HCT116 (cell line): ENCODE results near the gene CALCB. TPM values are rescaled to one million over a fixed set of nuclear protein-coding genes. Genes with fewer than 3 reads are reported as not detected.

Experiments
- ATAC-seq: fragments of 200-7000 bp; cut with Tn5 transposase; 2 replicates; pipeline ENCODE4 v1.9.1; 2020; ENCODE audit warnings: mild to moderate bottlenecking, moderate library complexity
- BruUV-seq: library from RNA; stranded (reverse); fragments of 400-500 nt; replicated peaks from 2 replicates; lab custom pipeline; 2021; lab: Mats Ljungman, UMichigan
- CTCF ChIA-PET: fragments of 300-600 bp; sonication (Branson Sonifier 250); formaldehyde crosslinking; loops from one replicate; lab custom pipeline; 2021; ENCODE audit warnings: antibody characterized with exemption; lab: Charles Lee
- POLR2A ChIA-PET: fragments of 300-600, 350-600 bp; sonication (Branson Sonifier 250); formaldehyde crosslinking; loops from one replicate; lab custom pipeline; 2021; ENCODE audit warnings: antibody characterized with exemption; lab: Charles Lee
- RAD21 ChIA-PET, 2 experiments: fragments of 300-600 bp; sonication (Branson Sonifier 250); formaldehyde crosslinking; loops; one replicate each; lab custom pipeline; 2023; ENCODE audit warnings: low total read pairs in 2 of 2; ENCODE audit not compliant: uncharacterized antibody in 2 of 2, unreplicated experiment in 2 of 2, low non-redundant PET in 1 of 2; lab: Charles Lee
- DNase-seq: peaks from one replicate; pipeline ENCODE4 v3.0.0-alpha.2; 2010; ENCODE audit warnings: low read depth, low spot score
- H2AFZ ChIP-seq: fragments of 200-600 bp; shearing (Covaris generic), sonication (generic); 2 replicates; pipeline ENCODE4 v1.6.1; 2017; ENCODE audit warnings: low read depth, mixed run types, mixed read lengths, antibody characterized with exemption, low read length; ENCODE audit not compliant: poor library complexity, severe bottlenecking
- H3K27ac ChIP-seq: 2 replicates; pipeline ENCODE4 v1.5.1; 2012; ENCODE audit warnings: low read depth, low read length
- H3K27me3 ChIP-seq: fragments of 200-600 bp; sonication (generic); 2 replicates; pipeline ENCODE4 v1.6.1; 2016; ENCODE audit warnings: mixed run types, low read length, mixed read lengths; ENCODE audit not compliant: insufficient read depth
- H3K36me3 ChIP-seq, 2 experiments: fragments of 200-500 bp in 1 of 2; fragments of 200-600 bp in 1 of 2; sonication (Bioruptor generic) in 1 of 2; sonication (generic) in 1 of 2; 2 replicates each; pipeline versions ENCODE4 v1.5.1 to v1.6.1; 2014 to 2016; ENCODE audit warnings: low read length in 2 of 2, inconsistent platforms in 1 of 2, mixed read lengths in 1 of 2, mixed run types in 1 of 2; ENCODE audit not compliant: insufficient read depth in 2 of 2, control insufficient read depth in 1 of 2
- H3K4me1 ChIP-seq, 2 experiments: fragments of 200-600 bp in 1 of 2; sonication (generic) in 1 of 2; 2 replicates each; pipeline versions ENCODE4 v1.5.1 to v1.6.1; 2012 to 2017; ENCODE audit warnings: low read length in 2 of 2, inconsistent platforms in 1 of 2, mild to moderate bottlenecking in 1 of 2, mixed read lengths in 1 of 2, mixed run types in 1 of 2, moderate library complexity in 1 of 2; ENCODE audit not compliant: insufficient read depth in 2 of 2, control insufficient read depth in 1 of 2
- H3K4me2 ChIP-seq: fragments of 200-600 bp; sonication (generic); 2 replicates; pipeline ENCODE4 v1.6.1; 2017; ENCODE audit warnings: mixed run types, low read length, mixed read lengths
- H3K4me3 ChIP-seq, 2 experiments: fragments of 200-600 bp in 1 of 2; sonication (generic) in 1 of 2; replicated peaks in 1 of 2; 2 replicates each; pipeline ENCODE4 v1.5.1; 2011 to 2016; ENCODE audit warnings: low read length in 2 of 2, control low read depth in 1 of 2, low read depth in 1 of 2, mild to moderate bottlenecking in 1 of 2, mixed read lengths in 1 of 2, mixed run types in 1 of 2
- H3K79me2 ChIP-seq: fragments of 200-600 bp; sonication (generic); 2 replicates; pipeline ENCODE4 v1.6.1; 2017; ENCODE audit warnings: mild to moderate bottlenecking, mixed run types, low read length, moderate library complexity, mixed read lengths; ENCODE audit not compliant: insufficient read depth
- H3K9ac ChIP-seq: fragments of 200-600 bp; sonication (generic); 2 replicates; pipeline ENCODE4 v1.6.1; 2016; ENCODE audit warnings: low read length, mixed read lengths
- H3K9me2 ChIP-seq: fragments of 200-600 bp; sonication (generic), shearing (Covaris generic); 2 replicates; pipeline ENCODE4 v1.6.1; 2017; ENCODE audit warnings: mixed run types, mild to moderate bottlenecking, moderate library complexity; ENCODE audit not compliant: insufficient read depth
- H3K9me3 ChIP-seq, 2 experiments: fragments of 200-500 bp in 1 of 2; fragments of 200-600 bp in 1 of 2; sonication (Bioruptor generic) in 1 of 2; sonication (generic) in 1 of 2; 2 replicates each; pipeline ENCODE4 v1.6.1; 2014 to 2017; ENCODE audit warnings: low read length in 2 of 2, mixed read lengths in 2 of 2, inconsistent platforms in 1 of 2, low read depth in 1 of 2, mild to moderate bottlenecking in 1 of 2, mixed run types in 1 of 2, moderate library complexity in 1 of 2; ENCODE audit not compliant: control insufficient read depth in 1 of 2, insufficient read depth in 1 of 2
- H4K20me1 ChIP-seq: fragments of 200-600 bp; sonication (generic), shearing (Covaris generic); 2 replicates; pipeline ENCODE4 v1.6.1; 2017; ENCODE audit warnings: mixed run types, mild to moderate bottlenecking, moderate library complexity; ENCODE audit not compliant: insufficient read depth
- CEBPB ChIP-seq: IDR thresholded peaks from 2 replicates; pipeline ENCODE4 v1.6.1; 2012; ENCODE audit warnings: low read depth
- EGR1 ChIP-seq: IDR thresholded peaks from 2 replicates; pipeline ENCODE4 v1.6.1; 2012; ENCODE audit warnings: low read depth
- EZH2phosphoT487 ChIP-seq: fragments of 200-600 bp; IDR thresholded peaks from 2 replicates; pipeline ENCODE4 v1.6.1; 2018; ENCODE audit warnings: antibody characterized with exemption, borderline replicate concordance
- JUND ChIP-seq: IDR thresholded peaks from 2 replicates; pipeline ENCODE4 v1.6.1; 2012
- POLR2A ChIP-seq: IDR thresholded peaks from 2 replicates; pipeline ENCODE4 v1.7.0; 2011; ENCODE audit warnings: borderline replicate concordance; ENCODE audit not compliant: insufficient read depth, insufficient read length; ENCODE audit errors: extremely low read depth
- SIN3A ChIP-seq: IDR thresholded peaks from 2 replicates; pipeline ENCODE4 v1.6.1; 2012; ENCODE audit warnings: low read depth
- SP1 ChIP-seq: IDR thresholded peaks from 2 replicates; pipeline ENCODE4 v1.6.1; 2012; ENCODE audit warnings: low read depth
- TCF7L2 ChIP-seq: IDR thresholded peaks from 2 replicates; pipeline ENCODE4 v1.7.0; 2011; ENCODE audit warnings: borderline replicate concordance, inconsistent platforms; ENCODE audit not compliant: insufficient read depth, insufficient read length; ENCODE audit errors: extremely low read depth
- YY1 ChIP-seq: IDR thresholded peaks from 2 replicates; pipeline ENCODE4 v1.6.1; 2011; ENCODE audit warnings: low read length, low read depth, moderate library complexity, mild to moderate bottlenecking; ENCODE audit not compliant: insufficient replicate concordance; ENCODE audit errors: extremely low read depth
- intact Hi-C: fragments of 100-400 bp; cut with micrococcal nuclease; formaldehyde crosslinking; loops from 2 replicates; pipeline ENCODE4 v1.10.0; 2022
- total RNA-seq: library from RNA; stranded (reverse); gene quantifications from one replicate; pipeline ENCODE4 v1.2.1, GENCODE V29; 2021; ENCODE audit not compliant: unreplicated experiment
- TF ChIP-seq, protein P1 (sequence below): IDR thresholded peaks from 2 replicates; pipeline ENCODE4 v1.6.1; 2011; ENCODE audit warnings: mild to moderate bottlenecking, low read length, moderate library complexity; ENCODE audit not compliant: insufficient replicate concordance; ENCODE audit errors: extremely low read depth
- TF ChIP-seq, protein P2 (sequence below): IDR thresholded peaks from 2 replicates; pipeline ENCODE4 v1.6.1; 2012
- TF ChIP-seq, protein P3 (sequence below), 3 experiments: fragments of 200-600 bp in 1 of 3; sonication (generic) in 1 of 3; IDR thresholded peaks in 2 of 3; conservative IDR thresholded peaks in 1 of 3; 2 replicates each; pipeline ENCODE4 v1.5.1; 2012 to 2017; ENCODE audit warnings: low read depth in 2 of 3, low read length in 2 of 3, antibody characterized with exemption in 1 of 3, borderline replicate concordance in 1 of 3, control low read depth in 1 of 3, mild to moderate bottlenecking in 1 of 3, mixed read lengths in 1 of 3, mixed run types in 1 of 3, moderate library complexity in 1 of 3; ENCODE audit not compliant: insufficient read depth in 1 of 3
- TF ChIP-seq, protein P4 (sequence below): IDR thresholded peaks from 2 replicates; pipeline ENCODE4 v1.6.1; 2012

CALCB gene
- total RNA-seq, 1 experiment from 2014 or later, result 0.22 TPM

DNA sequence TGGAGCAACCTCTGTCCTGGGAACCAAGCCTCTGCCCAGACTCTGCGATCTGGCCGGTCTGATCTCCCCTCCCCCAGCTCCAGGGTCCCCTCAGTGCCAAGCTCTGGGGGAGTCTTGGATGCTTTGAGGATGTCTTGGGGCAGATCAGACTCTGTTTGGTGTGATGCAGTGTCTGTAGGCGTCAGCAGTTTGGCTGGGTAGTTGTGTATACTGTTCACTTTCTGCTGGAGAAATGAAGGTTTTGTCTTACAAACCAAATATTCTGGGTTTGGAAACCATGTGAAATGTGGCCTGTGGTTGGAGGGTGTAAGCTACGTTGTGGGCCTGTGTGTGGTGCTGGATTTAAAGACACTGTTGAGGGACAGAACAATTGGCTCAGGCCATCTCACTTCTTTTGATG lies 46.0 kb downstream of the CALCB start:
- Histone ChIP-seq H3K4me3 (no peak overlapping the region), H3K4me1 (peaks cover 0 to 11% of the 10 kb centered on the region in 2 experiments; a peak in 2 of 4 replicates), H3K4me2 (no peak overlapping the region), H4K20me1 (no peaks in the 10 kb centered on the region), H3K9me2 (no peaks in the 10 kb centered on the region), H3K79me2 (no peaks in the 10 kb centered on the region), H3K27me3 (no peaks in the 10 kb centered on the region), H3K27ac (no peak overlapping the region), H3K36me3 (no peaks in the 10 kb centered on the region), H2AFZ (no peak overlapping the region), H3K9ac (no peak overlapping the region), H3K9me3 (no peaks in the 10 kb centered on the region)
- DNase-seq (no peak), ATAC-seq (no peak)
- RAD21 ChIA-PET, result no interaction called here
- POLR2A ChIA-PET, result no interaction called here
- intact Hi-C loops, result no loop called here
- CTCF ChIA-PET, result no interaction called here
- no TSS peak for BruUV-seq
- TF ChIP-seq SIN3A (no peak), JUND (no peak), POLR2A (no peak), CEBPB (no peak), SP1 (no peak), YY1 (no peak), EGR1 (no peak), TCF7L2 (no peak), EZH2phosphoT487 (no peak)
- TF ChIP-seq, protein P1, sequence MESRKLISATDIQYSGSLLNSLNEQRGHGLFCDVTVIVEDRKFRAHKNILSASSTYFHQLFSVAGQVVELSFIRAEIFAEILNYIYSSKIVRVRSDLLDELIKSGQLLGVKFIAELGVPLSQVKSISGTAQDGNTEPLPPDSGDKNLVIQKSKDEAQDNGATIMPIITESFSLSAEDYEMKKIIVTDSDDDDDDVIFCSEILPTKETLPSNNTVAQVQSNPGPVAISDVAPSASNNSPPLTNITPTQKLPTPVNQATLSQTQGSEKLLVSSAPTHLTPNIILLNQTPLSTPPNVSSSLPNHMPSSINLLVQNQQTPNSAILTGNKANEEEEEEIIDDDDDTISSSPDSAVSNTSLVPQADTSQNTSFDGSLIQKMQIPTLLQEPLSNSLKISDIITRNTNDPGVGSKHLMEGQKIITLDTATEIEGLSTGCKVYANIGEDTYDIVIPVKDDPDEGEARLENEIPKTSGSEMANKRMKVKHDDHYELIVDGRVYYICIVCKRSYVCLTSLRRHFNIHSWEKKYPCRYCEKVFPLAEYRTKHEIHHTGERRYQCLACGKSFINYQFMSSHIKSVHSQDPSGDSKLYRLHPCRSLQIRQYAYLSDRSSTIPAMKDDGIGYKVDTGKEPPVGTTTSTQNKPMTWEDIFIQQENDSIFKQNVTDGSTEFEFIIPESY, result no peak
- TF ChIP-seq, protein P2, sequence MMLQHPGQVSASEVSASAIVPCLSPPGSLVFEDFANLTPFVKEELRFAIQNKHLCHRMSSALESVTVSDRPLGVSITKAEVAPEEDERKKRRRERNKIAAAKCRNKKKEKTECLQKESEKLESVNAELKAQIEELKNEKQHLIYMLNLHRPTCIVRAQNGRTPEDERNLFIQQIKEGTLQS, result no peak
- TF ChIP-seq, protein P3, sequence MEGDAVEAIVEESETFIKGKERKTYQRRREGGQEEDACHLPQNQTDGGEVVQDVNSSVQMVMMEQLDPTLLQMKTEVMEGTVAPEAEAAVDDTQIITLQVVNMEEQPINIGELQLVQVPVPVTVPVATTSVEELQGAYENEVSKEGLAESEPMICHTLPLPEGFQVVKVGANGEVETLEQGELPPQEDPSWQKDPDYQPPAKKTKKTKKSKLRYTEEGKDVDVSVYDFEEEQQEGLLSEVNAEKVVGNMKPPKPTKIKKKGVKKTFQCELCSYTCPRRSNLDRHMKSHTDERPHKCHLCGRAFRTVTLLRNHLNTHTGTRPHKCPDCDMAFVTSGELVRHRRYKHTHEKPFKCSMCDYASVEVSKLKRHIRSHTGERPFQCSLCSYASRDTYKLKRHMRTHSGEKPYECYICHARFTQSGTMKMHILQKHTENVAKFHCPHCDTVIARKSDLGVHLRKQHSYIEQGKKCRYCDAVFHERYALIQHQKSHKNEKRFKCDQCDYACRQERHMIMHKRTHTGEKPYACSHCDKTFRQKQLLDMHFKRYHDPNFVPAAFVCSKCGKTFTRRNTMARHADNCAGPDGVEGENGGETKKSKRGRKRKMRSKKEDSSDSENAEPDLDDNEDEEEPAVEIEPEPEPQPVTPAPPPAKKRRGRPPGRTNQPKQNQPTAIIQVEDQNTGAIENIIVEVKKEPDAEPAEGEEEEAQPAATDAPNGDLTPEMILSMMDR (IDR thresholded peaks at IDR 0.05 in 2 of 3, conservative IDR thresholded peaks at IDR 0.05 in 1 of 3; ENCODE audit: borderline replicate concordance in 1 of 3, insufficient read depth in 1 of 3, low read depth in 2 of 3, low read length in 2 of 3), result no peak
- TF ChIP-seq, protein P4, sequence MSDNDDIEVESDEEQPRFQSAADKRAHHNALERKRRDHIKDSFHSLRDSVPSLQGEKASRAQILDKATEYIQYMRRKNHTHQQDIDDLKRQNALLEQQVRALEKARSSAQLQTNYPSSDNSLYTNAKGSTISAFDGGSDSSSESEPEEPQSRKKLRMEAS, result no peak
